PFSK-1 (cell line): ENCODE results near the gene LRPAP1.

Experiments used
- FOXP2 ChIP-seq: optimal IDR thresholded peaks from 2 replicates; pipeline ENCODE3; 2011; ENCODE audit warnings: borderline replicate concordance, control low read depth, inconsistent platforms; ENCODE audit not compliant: insufficient read depth; ENCODE audit errors: extremely low read length, extremely low read depth
- POLR2AphosphoS5 ChIP-seq: IDR thresholded peaks from 2 replicates; pipeline ENCODE4 v1.6.1; 2012; ENCODE audit warnings: low read depth, mild to moderate bottlenecking, control low read depth, low read length, moderate library complexity
- SIN3A ChIP-seq: IDR thresholded peaks from 2 replicates; pipeline ENCODE4 v1.6.1; 2012; ENCODE audit warnings: mild to moderate bottlenecking, low read length, moderate library complexity, borderline replicate concordance; ENCODE audit not compliant: insufficient read depth
- TAF1 ChIP-seq: IDR thresholded peaks from 2 replicates; pipeline ENCODE4 v1.6.1; 2012; ENCODE audit warnings: low read length, control low read depth, borderline replicate concordance; ENCODE audit not compliant: insufficient read depth
- TF ChIP-seq, protein P1 (sequence below), 2 experiments: IDR thresholded peaks; 2 replicates each; pipeline versions ENCODE4 v1.6.1 to v1.8.0; 2011 to 2012; ENCODE audit warnings: low read depth in 2 of 2, low read length in 2 of 2, control low read depth in 1 of 2, inconsistent platforms in 1 of 2, mild to moderate bottlenecking in 1 of 2, moderate library complexity in 1 of 2; ENCODE audit not compliant: insufficient read depth in 1 of 2

The LRPAP1 gene

DNA sequence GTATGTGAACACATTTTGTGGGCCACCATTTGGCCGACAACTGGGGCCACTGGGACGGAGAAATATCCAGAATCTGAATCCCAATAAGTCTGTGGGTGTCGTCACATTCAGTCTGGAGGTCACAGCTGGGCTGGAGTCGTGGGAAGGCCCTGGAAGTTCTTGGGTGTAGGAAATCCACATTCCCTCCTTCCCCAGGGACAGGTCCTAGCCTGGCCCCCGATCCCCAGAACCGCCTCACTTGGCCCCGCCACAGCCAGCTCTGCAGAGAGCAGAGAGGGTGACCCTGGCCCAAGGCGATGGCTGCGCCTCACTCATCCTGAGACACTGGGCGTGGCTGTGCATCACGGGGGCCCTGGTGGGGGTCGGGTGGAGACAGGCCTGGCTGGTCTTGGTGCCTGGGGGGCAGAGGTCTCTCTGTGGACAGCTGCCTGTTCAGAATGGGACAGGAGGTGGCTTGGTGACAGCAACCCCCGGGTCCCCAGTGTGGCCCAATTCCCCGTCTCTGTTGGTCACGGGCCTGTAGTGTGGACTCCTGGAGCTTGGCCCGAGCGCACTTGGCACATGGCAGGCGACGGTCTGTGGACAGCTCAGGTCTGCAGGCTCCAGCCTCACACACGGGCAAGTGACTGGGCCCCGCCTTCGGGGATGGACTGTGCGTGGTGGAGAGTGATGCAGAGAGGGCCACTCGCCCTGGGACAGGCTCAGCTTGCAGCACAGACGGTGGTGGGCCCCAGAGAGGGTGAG is 52.7 kb downstream of the LRPAP1 start:
- TF ChIP-seq SIN3A (no peak), TAF1 (no peak), FOXP2 (no peak), POLR2AphosphoS5 (no peak)
- TF ChIP-seq, protein P1, sequence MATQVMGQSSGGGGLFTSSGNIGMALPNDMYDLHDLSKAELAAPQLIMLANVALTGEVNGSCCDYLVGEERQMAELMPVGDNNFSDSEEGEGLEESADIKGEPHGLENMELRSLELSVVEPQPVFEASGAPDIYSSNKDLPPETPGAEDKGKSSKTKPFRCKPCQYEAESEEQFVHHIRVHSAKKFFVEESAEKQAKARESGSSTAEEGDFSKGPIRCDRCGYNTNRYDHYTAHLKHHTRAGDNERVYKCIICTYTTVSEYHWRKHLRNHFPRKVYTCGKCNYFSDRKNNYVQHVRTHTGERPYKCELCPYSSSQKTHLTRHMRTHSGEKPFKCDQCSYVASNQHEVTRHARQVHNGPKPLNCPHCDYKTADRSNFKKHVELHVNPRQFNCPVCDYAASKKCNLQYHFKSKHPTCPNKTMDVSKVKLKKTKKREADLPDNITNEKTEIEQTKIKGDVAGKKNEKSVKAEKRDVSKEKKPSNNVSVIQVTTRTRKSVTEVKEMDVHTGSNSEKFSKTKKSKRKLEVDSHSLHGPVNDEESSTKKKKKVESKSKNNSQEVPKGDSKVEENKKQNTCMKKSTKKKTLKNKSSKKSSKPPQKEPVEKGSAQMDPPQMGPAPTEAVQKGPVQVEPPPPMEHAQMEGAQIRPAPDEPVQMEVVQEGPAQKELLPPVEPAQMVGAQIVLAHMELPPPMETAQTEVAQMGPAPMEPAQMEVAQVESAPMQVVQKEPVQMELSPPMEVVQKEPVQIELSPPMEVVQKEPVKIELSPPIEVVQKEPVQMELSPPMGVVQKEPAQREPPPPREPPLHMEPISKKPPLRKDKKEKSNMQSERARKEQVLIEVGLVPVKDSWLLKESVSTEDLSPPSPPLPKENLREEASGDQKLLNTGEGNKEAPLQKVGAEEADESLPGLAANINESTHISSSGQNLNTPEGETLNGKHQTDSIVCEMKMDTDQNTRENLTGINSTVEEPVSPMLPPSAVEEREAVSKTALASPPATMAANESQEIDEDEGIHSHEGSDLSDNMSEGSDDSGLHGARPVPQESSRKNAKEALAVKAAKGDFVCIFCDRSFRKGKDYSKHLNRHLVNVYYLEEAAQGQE (IDR thresholded peaks at IDR 0.05; ENCODE audit: insufficient read depth in 1 of 2, low read depth in 2 of 2, low read length in 2 of 2) = no peak

DNA sequence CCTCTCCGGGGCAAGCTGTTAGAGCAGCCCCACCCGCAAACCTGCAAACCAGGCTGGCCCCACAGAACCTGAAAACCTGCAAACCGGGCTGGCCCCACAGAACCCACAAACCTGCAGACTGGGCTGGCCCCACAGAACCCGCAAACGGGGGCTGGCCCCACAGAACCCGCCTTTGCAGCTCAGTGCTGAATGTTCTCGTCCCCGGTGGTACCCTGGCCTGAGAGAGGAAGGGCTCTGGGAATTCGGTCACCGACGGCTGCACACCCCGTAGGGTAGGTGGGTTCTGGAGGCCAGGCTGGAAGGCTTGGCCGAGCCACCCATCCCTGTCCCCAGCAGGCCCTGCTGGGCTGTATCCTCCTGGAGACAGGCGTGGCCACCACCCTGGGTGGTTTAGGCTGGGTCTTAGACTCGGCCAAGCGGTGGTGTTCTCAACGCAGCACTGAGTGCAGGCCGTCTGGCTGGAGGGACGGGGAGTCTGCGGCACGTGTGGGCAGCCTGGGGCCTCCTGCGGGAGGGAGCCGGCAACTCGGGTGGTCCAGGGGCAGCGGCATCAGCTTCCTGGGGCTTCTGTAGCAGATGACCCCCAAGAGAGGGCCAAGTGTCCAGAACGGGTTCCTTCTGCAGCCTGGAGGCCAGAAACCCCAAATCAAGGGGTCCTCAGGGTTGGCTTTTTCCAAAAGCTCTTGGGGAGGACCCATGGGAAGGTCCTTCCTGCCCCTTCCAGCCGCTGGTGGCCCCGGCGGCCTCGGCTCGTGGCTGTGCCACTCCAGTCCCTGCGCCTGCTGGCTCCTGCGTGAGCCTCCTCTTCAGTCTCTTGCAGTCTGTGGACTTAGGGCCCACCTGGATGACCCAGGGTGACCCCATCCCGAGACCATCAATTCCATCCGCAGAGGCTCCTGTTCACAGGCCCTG is 53.5 kb downstream of the LRPAP1 start:
- TF ChIP-seq, protein P1 (IDR thresholded peaks at IDR 0.05; ENCODE audit: insufficient read depth in 1 of 2, low read depth in 2 of 2, low read length in 2 of 2) = no peak

DNA sequence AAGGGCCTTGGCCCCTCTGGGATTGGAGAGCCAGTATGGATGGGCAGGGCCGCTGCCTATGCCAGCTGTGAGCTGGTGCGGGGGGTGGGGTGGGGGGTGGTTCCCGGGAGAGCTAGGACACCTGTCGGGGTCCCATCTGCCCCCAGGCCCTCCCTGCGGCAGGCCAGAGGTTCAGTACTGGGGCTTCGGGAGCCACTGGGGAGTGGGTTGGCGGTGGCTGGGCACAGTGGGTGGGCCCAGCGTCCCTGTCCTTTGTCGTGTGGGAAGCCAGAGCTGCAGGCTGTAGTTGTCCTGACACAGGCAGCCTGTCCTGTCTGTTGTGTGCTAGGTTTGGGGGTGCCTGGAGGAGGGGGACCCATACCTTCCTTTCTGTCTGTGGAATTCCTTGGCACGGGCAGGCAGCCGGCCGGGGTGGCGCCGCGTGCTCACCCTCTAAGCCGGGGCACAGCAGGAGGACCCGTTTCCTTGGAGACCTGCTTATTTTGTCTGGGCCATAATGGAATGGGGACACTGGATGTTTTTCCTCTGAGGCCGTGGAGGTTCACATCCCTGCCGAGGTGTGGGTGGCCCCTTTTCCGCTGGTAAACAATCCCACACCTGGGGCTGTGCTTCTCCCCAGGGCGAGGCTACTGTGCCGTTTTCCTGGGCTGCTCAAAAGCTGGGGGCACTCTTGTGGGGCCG is 54.3 kb downstream of the LRPAP1 start:
- TF ChIP-seq FOXP2 (no peak), POLR2AphosphoS5 (no peak), TAF1 (no peak), SIN3A (no peak)
- TF ChIP-seq, protein P1 (IDR thresholded peaks at IDR 0.05; ENCODE audit: insufficient read depth in 1 of 2, low read depth in 2 of 2, low read length in 2 of 2) = no peak

DNA sequence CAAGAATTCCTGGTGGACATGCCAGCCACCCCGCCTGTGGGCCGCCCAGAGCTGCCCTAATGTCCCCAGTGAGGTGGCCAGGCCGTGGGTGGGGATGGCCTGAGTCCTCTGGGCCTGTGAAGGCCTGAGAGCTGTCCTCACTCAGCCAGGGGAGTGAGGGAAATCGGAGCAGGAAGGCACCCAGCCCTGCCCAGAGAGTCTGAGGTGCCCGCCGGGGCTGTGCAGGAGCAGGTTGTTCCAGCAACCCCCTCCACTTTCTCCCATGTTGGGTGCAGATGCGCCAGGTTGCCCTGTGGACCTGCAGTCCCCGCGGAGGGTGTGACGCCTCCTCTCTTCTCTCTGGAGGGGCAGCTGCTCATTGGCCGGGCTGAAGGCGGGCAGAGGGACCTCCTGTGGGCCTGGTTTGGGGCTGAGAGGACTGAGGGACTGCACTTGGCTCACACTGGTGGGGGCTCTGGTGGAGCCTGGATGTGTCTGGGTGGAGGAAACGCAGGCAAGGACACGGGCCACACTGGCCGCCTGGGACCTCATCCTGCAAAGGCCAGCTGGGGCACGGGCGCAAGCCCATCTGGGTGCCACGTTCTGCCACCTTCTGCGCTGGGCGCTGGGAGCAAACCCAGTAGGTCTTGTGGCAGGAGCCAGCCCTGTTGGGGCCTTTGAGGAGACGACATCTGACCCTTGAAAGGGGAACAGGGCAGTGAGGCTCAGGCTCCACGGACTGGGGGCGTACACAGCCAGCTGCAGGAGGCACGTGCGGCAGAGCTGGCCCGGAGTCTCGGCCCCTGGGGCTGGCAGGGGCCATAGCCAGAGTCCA is 55.1 kb downstream of the LRPAP1 start:
- TF ChIP-seq, protein P1 (IDR thresholded peaks at IDR 0.05; ENCODE audit: insufficient read depth in 1 of 2, low read depth in 2 of 2, low read length in 2 of 2) = no peak
- no peak for TF ChIP-seq TAF1
- TF ChIP-seq SIN3A = no peak
- TF ChIP-seq FOXP2 = no peak
- no peak for TF ChIP-seq POLR2AphosphoS5
